ENCODE data around the gene ZBTB7C. TPM values are rescaled to one million over a fixed set of nuclear protein-coding genes. Genes with fewer than 3 reads are reported as not detected.

The ZBTB7C gene
- total and polyA plus RNA-seq, 2 of the 8 experiments (the other 6 are each of a cell fraction or from before 2014, with no cell fraction given): 0.15 to 0.45 TPM

DNA sequence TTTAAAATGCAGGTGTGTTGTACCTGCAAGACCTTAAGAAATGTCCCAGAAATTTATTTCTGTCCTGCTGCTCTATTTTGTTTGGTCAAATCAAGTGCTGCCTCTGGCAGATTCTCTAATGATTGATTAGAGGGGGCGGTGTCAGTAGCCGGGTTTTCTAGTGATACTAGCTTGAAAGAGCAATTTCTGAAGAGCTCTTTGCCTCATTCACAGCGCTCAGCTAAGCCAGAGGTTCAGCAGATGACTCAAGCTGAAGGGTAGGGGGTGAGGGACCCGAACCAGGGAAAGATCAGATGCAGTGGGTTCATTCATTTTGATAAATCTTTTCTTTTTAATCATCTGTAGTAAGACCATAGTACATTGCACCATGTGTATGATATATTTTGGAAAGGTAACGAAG lies 15.0 kb downstream of the ZBTB7C start:
- Histone ChIP-seq H3K27ac (ENCODE audit: low read depth, low read length) (no peak overlapping the region), H3K27me3 (replicated peaks in 1 of 4; ENCODE audit: control insufficient read depth in 3 of 4, extremely low read depth in 1 of 4, insufficient read depth in 3 of 4, low read length in 3 of 4) (no peaks in the 10 kb centered on the region; a peak in 2 of 7 replicates), H2BK5ac (ENCODE audit: low read depth, low read length) (no peak overlapping the region), H2BK120ac (replicated peaks; ENCODE audit: low read depth, low read length) (no peak overlapping the region), H4K8ac (ENCODE audit: extremely low read depth, insufficient read depth, low read length) (no peak overlapping the region), H2BK12ac (ENCODE audit: low read depth, low read length) (no peak overlapping the region), H2BK15ac (ENCODE audit: low read length) (no peak overlapping the region), H3K23ac (ENCODE audit: insufficient read length) (no peak overlapping the region), H3K9ac (replicated peaks in 1 of 4; ENCODE audit: extremely low read depth in 1 of 4, low read depth in 3 of 4, low read length in 3 of 4) (no peak overlapping the region), H3K4me2 (ENCODE audit: insufficient read depth in 1 of 2, low read depth in 2 of 2, low read length in 2 of 2) (no peak overlapping the region), H3K23me2 (ENCODE audit: low read depth, low read length) (peaks cover 2% of the 10 kb centered on the region; the same call in 1 of the 2 replicates), H2AK5ac (ENCODE audit: low read depth, low read length) (no peak overlapping the region), H4K91ac (replicated peaks; ENCODE audit: insufficient read length, low read length) (no peak overlapping the region), H2AFZ (ENCODE audit: low read length) (no peak overlapping the region), H3K4ac (replicated peaks; ENCODE audit: insufficient read length, low read depth, low read length) (no peak overlapping the region), H3K4me1 (replicated peaks in 1 of 4; ENCODE audit: control insufficient read depth in 3 of 4, insufficient read depth in 4 of 4, low read length in 3 of 4) (peaks cover 0 to 13% (median 1%) of the 10 kb centered on the region in 4 experiments; a peak in 2 of 7 replicates), H3K79me1 (ENCODE audit: low read depth, low read length) (no peaks in the 10 kb centered on the region), H4K20me1 (replicated peaks in 1 of 2; ENCODE audit: control insufficient read depth in 1 of 2, insufficient read depth in 2 of 2, low read length in 2 of 2) (no peaks in the 10 kb centered on the region), H3K79me2 (ENCODE audit: control insufficient read depth in 1 of 2, insufficient read depth in 2 of 2, low read length in 2 of 2) (no peaks in the 10 kb centered on the region), H2BK20ac (ENCODE audit: low read length) (no peak overlapping the region), H3K56ac (replicated peaks; ENCODE audit: insufficient read length, low read depth, low read length) (no peak overlapping the region), H3K36me3 (ENCODE audit: control insufficient read depth in 2 of 4, insufficient read depth in 4 of 4, low read length in 3 of 4) (no peaks in the 10 kb centered on the region), H4K5ac (ENCODE audit: insufficient read length, low read depth, low read length) (no peak overlapping the region), H3K9me3 (ENCODE audit: insufficient read depth in 2 of 2, low read depth in 1 of 2, low read length in 1 of 2) (no peaks in the 10 kb centered on the region), H3K14ac (ENCODE audit: insufficient read length) (no peak overlapping the region), H3K18ac (ENCODE audit: extremely low read depth, low read length) (no peak overlapping the region), H3K4me3 (ENCODE audit: extremely low read depth in 1 of 4, insufficient read depth in 2 of 4, low read depth in 3 of 4, low read length in 4 of 4) (no peak overlapping the region)
- ChIA-PET CTCF (ENCODE audit: partially characterized antibody) (interaction anchor here (0.5 to 4.6 kb wide), 5 partner anchors 13 to 356 kb away, joined by 3 to 12 read pairs (median 4); no protein-coding TSS in a partner anchor), POLR2A (ENCODE audit: partially characterized antibody) (no interaction called here)
- FAIRE-seq (no peak), DNase-seq (ENCODE audit: low read depth in 1 of 2, low spot score in 2 of 2) (no peak)
- 87% methylated on average over 5 of the region's 5 CpGs; no CpG with 5 or more reads in 1 of the 2 experiments for WGBS, 2 experiments (ENCODE audit: extremely low coverage in 1 of 2, insufficient coverage in 1 of 2, insufficient read length in 1 of 2, insufficient replicate concordance in 2 of 2, low coverage in 1 of 2, low lambda C conversion rate in 2 of 2, missing lambda C conversion rate in 1 of 2)
- no peak for TF ChIP-seq FOSL1 (IDR thresholded peaks at IDR 0.05; ENCODE audit: insufficient read depth, low read depth, low read length)
- no peak for TF ChIP-seq YY1 (IDR thresholded peaks at IDR 0.05; ENCODE audit: low read depth, low read length)
- no peak for TF ChIP-seq HDAC6 (IDR thresholded peaks at IDR 0.05; ENCODE audit: low read depth, low read length)
- TF ChIP-seq KDM5A (IDR thresholded peaks at IDR 0.05; ENCODE audit: low read length): no peak
- TF ChIP-seq POLR2A (IDR thresholded peaks at IDR 0.05; ENCODE audit: control extremely low read depth in 1 of 2, low read depth in 2 of 2, low read length in 2 of 2): no peak
- TF ChIP-seq SP4 (IDR thresholded peaks at IDR 0.05; ENCODE audit: low read length): no peak
- no peak for TF ChIP-seq SAP30 (IDR thresholded peaks at IDR 0.05; ENCODE audit: insufficient read depth, insufficient replicate concordance, low read length)
- TF ChIP-seq KDM4A (IDR thresholded peaks at IDR 0.05; ENCODE audit: low read depth, low read length, severe bottlenecking): no peak
